Measurements from ENCODE around the gene METAP1D.

DNA sequence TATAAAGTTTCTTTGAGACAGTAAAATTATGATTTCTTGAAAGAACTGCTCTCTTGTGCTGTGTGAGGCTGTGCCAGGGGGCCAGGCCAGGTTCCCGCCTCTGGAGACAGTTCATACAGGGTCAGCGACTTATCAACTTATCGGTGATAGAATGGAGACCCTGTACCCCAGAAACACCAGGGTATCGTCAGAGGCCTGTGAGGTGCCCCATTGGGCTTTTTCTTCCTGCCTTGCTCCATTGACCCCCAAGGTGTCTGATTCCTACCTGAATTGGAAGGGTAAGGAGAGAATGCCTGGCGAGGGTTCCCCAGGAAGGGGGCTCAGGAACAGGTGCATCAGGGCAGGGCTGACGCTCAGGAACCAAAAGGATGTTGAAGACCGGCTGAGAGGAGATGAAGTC is 89.9 kb downstream of the METAP1D start:
- TF ChIP-seq POLR2AphosphoS5 (IDR thresholded peaks at IDR 0.05; ENCODE audit: borderline replicate concordance, low read depth, low read length) (no peak), EZH2 (IDR thresholded peaks at IDR 0.05) (no peak), FOXP2 (optimal IDR thresholded peaks at IDR 0.05; ENCODE audit: control extremely low read depth, extremely low read length, insufficient read depth) (no peak)

Measured in SK-N-MC (cell line).